ENCODE data around the gene HNRNPUL1.

HNRNPUL1 gene

GRCh38 chr19:41241859-41242258, 22.3 kb upstream of the HNRNPUL1 start:
- TF ChIP-seq SIN3A (IDR thresholded peaks at IDR 0.05; ENCODE audit: borderline replicate concordance, insufficient read depth, low read length) (no peak), FOXP2 (optimal IDR thresholded peaks at IDR 0.05; ENCODE audit: borderline replicate concordance, extremely low read depth, extremely low read length, insufficient read depth) (no peak), POLR2AphosphoS5 (IDR thresholded peaks at IDR 0.05; ENCODE audit: low read depth, low read length) (no peak), TAF1 (IDR thresholded peaks at IDR 0.05; ENCODE audit: borderline replicate concordance, insufficient read depth, low read length) (no peak), REST (IDR thresholded peaks at IDR 0.05; ENCODE audit: insufficient read depth in 1 of 2, low read depth in 2 of 2, low read length in 2 of 2) (no peak)

GRCh38 chr19:41244117-41244516, 20.1 kb upstream of the HNRNPUL1 start:
- TF ChIP-seq SIN3A (IDR thresholded peaks at IDR 0.05; ENCODE audit: borderline replicate concordance, insufficient read depth, low read length): no peak
- TF ChIP-seq POLR2AphosphoS5 (IDR thresholded peaks at IDR 0.05; ENCODE audit: low read depth, low read length): no peak
- TF ChIP-seq REST (IDR thresholded peaks at IDR 0.05; ENCODE audit: insufficient read depth in 1 of 2, low read depth in 2 of 2, low read length in 2 of 2): no peak
- TF ChIP-seq TAF1 (IDR thresholded peaks at IDR 0.05; ENCODE audit: borderline replicate concordance, insufficient read depth, low read length): no peak
- no peak for TF ChIP-seq FOXP2 (optimal IDR thresholded peaks at IDR 0.05; ENCODE audit: borderline replicate concordance, extremely low read depth, extremely low read length, insufficient read depth)

- TF ChIP-seq TAF1 (IDR thresholded peaks at IDR 0.05; ENCODE audit: borderline replicate concordance, insufficient read depth, low read length) (no peak), POLR2AphosphoS5 (IDR thresholded peaks at IDR 0.05; ENCODE audit: low read depth, low read length) (no peak), FOXP2 (optimal IDR thresholded peaks at IDR 0.05; ENCODE audit: borderline replicate concordance, extremely low read depth, extremely low read length, insufficient read depth) (no peak), REST (IDR thresholded peaks at IDR 0.05; ENCODE audit: insufficient read depth in 1 of 2, low read depth in 2 of 2, low read length in 2 of 2) (no peak), SIN3A (IDR thresholded peaks at IDR 0.05; ENCODE audit: borderline replicate concordance, insufficient read depth, low read length) (no peak)
These were observed 18.3 kb upstream of the HNRNPUL1 start for GRCh38 chr19:41245843-41246242.

- TF ChIP-seq POLR2AphosphoS5 (IDR thresholded peaks at IDR 0.05; ENCODE audit: low read depth, low read length): no peak
- no peak for TF ChIP-seq FOXP2 (optimal IDR thresholded peaks at IDR 0.05; ENCODE audit: borderline replicate concordance, extremely low read depth, extremely low read length, insufficient read depth)
- no peak for TF ChIP-seq TAF1 (IDR thresholded peaks at IDR 0.05; ENCODE audit: borderline replicate concordance, insufficient read depth, low read length)
- no peak for TF ChIP-seq SIN3A (IDR thresholded peaks at IDR 0.05; ENCODE audit: borderline replicate concordance, insufficient read depth, low read length)
- no peak for TF ChIP-seq REST (IDR thresholded peaks at IDR 0.05; ENCODE audit: insufficient read depth in 1 of 2, low read depth in 2 of 2, low read length in 2 of 2)
These were observed 15.3 kb upstream of the HNRNPUL1 start for GRCh38 chr19:41248895-41249294.
